Ascending aorta (tissue), 2 donors: ENCODE data around the gene ABHD17C. TPM values are rescaled to one million over a fixed set of nuclear protein-coding genes. Genes with fewer than 3 reads are reported as not detected.

Experiments
- DNase-seq, 2 donors: peaks; one replicate each; pipeline ENCODE4 v3.0.0-alpha.2; 2019; ENCODE audit warnings: low spot score in 2 of 2
- H3K27ac ChIP-seq, 2 donors: fragments of 200-600 bp; sonication (generic); one replicate each; pipeline ENCODE4 v1.5.1; 2016 to 2017; ENCODE audit warnings: mild to moderate bottlenecking in 1 of 2
- H3K27me3 ChIP-seq: fragments of 200-600 bp; sonication (generic); one replicate; pipeline ENCODE4 v1.5.1; 2017
- H3K36me3 ChIP-seq, 2 donors: fragments of 200-600 bp; sonication (generic); one replicate each; pipeline ENCODE4 v1.5.1; 2016
- H3K4me1 ChIP-seq, 2 donors: fragments of 200-600 bp; sonication (generic); one replicate each; pipeline ENCODE4 v1.5.1; 2016 to 2017; ENCODE audit warnings: mild to moderate bottlenecking in 1 of 2
- H3K4me3 ChIP-seq, 2 donors: fragments of 200-600 bp; sonication (generic); one replicate each; pipeline ENCODE4 v1.5.1; 2016 to 2017; ENCODE audit warnings: mild to moderate bottlenecking in 1 of 2
- H3K9me3 ChIP-seq, 2 donors: fragments of 200-600 bp; sonication (generic); one replicate each; pipeline ENCODE4 v1.5.1; 2016
- intact Hi-C: fragments of 100-400 bp; cut with DNase I; formaldehyde crosslinking; loops from one replicate; pipeline ENCODE4 v1.15.1; 2023
- total RNA-seq: library from RNA; depleted of rRNA; stranded (reverse); fragments of >200 nt; gene quantifications from one replicate; pipeline ENCODE4 v1.1.0, GENCODE V29; 2016
- TF ChIP-seq, protein P1 (sequence below), 3 experiments: fragments of 200-600 bp in 2 of 3; fragments of 450-650 bp in 1 of 3; sonication (generic) in 2 of 3; IDR thresholded peaks; one replicate each; pipeline ENCODE4 v1.5.1; 2016 to 2019; ENCODE audit warnings: antibody characterized with exemption in 3 of 3, mild to moderate bottlenecking in 1 of 3, moderate library complexity in 1 of 3

Gene ABHD17C
- total RNA-seq, 1 donor from 2014 or later, result 0.96 TPM

DNA sequence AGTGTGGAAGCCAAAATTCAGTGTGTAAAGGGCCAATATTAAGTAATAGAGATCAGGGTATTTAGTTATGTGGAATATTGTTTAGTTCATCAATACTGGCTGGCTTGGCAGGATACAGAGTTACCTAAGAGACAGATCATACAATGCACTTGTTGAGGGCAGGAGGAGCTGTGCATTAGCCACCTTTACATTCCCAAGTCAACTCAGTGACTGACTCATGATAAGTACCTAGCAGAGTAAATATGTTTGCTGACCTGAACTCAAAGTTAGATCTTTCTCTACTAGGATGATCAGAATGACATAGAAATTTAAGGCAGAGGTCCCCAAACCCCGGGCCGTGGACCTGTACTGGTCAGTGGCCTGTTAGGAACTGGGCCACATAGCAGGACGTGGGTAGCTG is 3.5 kb upstream of the ABHD17C start:
- no peak overlapping the region for H3K4me3 ChIP-seq
- H3K4me1 ChIP-seq, result peaks cover 0 to 7% of the 10 kb centered on the region in 2 donors
- TF ChIP-seq, protein P1, sequence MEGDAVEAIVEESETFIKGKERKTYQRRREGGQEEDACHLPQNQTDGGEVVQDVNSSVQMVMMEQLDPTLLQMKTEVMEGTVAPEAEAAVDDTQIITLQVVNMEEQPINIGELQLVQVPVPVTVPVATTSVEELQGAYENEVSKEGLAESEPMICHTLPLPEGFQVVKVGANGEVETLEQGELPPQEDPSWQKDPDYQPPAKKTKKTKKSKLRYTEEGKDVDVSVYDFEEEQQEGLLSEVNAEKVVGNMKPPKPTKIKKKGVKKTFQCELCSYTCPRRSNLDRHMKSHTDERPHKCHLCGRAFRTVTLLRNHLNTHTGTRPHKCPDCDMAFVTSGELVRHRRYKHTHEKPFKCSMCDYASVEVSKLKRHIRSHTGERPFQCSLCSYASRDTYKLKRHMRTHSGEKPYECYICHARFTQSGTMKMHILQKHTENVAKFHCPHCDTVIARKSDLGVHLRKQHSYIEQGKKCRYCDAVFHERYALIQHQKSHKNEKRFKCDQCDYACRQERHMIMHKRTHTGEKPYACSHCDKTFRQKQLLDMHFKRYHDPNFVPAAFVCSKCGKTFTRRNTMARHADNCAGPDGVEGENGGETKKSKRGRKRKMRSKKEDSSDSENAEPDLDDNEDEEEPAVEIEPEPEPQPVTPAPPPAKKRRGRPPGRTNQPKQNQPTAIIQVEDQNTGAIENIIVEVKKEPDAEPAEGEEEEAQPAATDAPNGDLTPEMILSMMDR (IDR thresholded peaks at IDR 0.05), result no peak
- no peak for DNase-seq
- intact Hi-C loops, result loop anchor here (10.0 kb wide), 2 partner anchors 517 to 1353 kb away; partner anchors contain the start of gene MEX3B
- H3K36me3 ChIP-seq, result no peaks in the 10 kb centered on the region
- H3K27ac ChIP-seq, result no peak overlapping the region
- H3K9me3 ChIP-seq, result no peaks in the 10 kb centered on the region
- no peaks in the 10 kb centered on the region for H3K27me3 ChIP-seq

DNA sequence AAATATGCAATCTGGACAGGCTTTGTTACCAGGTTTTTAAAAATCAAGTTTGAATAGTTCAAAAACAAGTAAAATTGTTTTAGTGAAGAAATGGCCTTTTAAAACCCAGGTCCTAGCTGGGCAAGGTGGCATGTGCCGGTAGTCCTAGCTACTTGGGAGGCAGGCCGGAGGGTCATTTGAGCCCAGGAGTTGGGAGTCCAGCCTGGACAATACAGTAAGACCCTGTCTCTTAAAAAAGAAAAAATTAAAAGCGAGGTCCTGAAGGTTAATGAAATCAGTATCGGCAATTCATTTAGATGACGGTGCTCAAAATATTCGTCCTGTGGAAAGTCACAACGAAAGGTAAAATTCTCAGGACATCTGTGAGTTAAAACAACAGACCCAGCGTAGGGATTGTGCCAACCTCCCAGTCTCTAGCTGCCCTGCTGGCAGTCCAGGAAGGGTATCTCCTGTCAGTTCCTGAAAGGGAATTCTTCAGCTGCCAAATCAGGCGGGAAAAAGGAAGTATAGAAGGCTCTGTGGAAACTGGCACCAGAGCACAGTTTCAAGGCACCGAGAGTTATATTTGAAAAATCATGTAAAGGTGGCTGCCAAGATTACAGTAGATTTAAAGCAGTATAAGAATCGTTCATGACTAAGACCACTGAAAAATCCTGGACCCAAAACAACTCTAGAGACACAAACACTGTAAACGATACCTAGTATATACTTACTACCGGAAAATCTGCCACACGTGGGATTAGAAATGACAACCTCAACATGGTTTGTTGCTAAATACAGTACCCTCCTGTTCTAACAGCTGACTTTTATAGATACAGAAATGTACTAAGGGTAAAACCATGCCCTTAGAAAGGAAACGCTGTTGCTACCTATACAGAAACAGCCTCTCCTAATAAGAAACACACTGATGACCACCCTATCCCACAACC is 1.2 kb upstream of the ABHD17C start:
- Histone ChIP-seq H3K36me3 (no peaks in the 10 kb centered on the region), H3K9me3 (no peaks in the 10 kb centered on the region), H3K27ac (peak overlapping the region; percentile 81 to 82), H3K27me3 (no peaks in the 10 kb centered on the region), H3K4me1 (peaks cover 0 to 10% of the 10 kb centered on the region in 2 donors), H3K4me3 (peak overlapping the region; percentile 80 to 85)
- no peak for DNase-seq
- TF ChIP-seq, protein P1 (IDR thresholded peaks at IDR 0.05), result no peak
- intact Hi-C loops, result loop anchor here (2.0 to 10.0 kb wide), 3 partner anchors 237 to 1351 kb away; partner anchors contain the start of gene MEX3B

DNA sequence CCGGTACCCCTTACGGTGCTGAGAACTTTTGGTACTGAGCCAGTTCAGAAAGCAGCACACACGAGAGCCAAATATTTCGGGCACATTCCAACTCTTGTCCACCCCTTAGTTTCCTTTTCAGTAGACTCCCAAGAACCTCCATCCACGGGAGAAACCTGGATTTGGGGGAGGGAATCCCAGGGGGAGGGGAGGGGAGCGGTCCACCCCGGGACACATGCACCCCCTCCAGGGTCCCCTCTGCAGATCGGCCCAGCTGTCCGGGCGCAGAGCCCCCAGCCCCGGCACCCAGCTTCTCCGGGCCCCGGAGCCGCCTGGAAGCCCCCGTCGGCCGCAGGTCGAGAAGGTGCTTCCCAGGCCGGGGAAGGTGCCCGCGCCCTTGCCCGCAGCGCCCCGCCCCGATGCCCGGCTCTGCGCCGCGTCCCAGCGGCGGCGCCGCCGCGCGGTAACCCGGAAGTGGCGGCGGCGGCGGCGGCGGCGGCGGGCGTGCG is 455 bp upstream of the ABHD17C start:
- intact Hi-C loops, result loop anchor here (2.0 to 10.0 kb wide), 4 partner anchors 127 to 1350 kb away; partner anchors contain the start of gene MEX3B
- DNase-seq, result no peak
- peaks cover 0 to 10% of the 10 kb centered on the region in 2 donors for H3K4me1 ChIP-seq

DNA sequence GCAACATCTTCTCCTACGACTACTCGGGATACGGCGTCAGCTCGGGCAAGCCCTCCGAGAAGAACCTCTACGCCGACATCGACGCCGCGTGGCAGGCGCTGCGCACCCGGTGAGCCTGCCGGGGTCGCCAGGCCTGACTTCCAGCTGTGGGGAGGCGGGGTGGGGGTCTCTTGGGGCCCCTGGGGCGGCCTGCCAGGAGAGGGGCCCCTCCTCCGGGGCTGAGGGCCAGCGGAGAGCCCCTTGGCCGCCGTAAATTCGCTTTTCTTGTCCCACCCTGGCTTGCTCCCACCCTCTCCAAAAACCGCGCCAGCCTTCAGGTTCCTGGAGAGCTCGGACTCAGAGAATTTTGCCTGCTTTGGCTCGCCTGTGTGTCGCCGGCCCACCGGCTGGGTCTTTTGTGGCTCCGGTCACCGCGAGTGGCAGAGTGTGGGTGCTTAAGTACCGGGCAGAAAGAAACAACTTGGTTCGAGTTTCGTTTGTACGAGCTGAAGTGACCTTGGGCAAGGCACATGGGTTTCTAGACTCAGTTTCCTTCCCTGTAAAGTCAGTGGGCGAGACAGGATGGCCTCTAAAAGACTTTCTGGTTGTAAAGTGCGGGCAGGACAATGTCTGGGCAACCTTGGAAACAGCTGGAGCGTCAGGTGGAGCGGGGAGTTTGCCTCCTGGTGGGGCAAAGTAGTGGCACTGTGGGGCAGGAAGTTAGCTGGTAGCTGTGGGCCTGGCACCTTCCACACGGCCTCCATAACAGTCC is 976 bp downstream of the ABHD17C start:
- TF ChIP-seq, protein P1 (IDR thresholded peaks at IDR 0.05), result peak in 1 of 3 experiments; percentile 17
- Histone ChIP-seq H3K4me1 (peaks cover 0 to 10% of the 10 kb centered on the region in 2 donors), H3K9me3 (no peaks in the 10 kb centered on the region), H3K4me3 (peak overlapping the region; percentile 80 to 82), H3K27ac (peak overlapping the region in 1 of 2 donors; percentile 44), H3K27me3 (no peaks in the 10 kb centered on the region), H3K36me3 (no peaks in the 10 kb centered on the region)
- DNase-seq, result no peak
- intact Hi-C loops, result loop anchor here (2.0 to 10.0 kb wide), 4 partner anchors 129 to 1349 kb away; partner anchors contain the start of gene MEX3B

More for the DNA sequence above, 455 bp upstream of the ABHD17C start:
- no peaks in the 10 kb centered on the region for H3K9me3 ChIP-seq
- TF ChIP-seq, protein P1 (IDR thresholded peaks at IDR 0.05), result no peak
- H3K4me3 ChIP-seq, result peak overlapping the region; percentile 80 to 85
- H3K36me3 ChIP-seq, result no peaks in the 10 kb centered on the region
- no peaks in the 10 kb centered on the region for H3K27me3 ChIP-seq
- H3K27ac ChIP-seq, result peak overlapping the region; percentile 81 to 82

DNA sequence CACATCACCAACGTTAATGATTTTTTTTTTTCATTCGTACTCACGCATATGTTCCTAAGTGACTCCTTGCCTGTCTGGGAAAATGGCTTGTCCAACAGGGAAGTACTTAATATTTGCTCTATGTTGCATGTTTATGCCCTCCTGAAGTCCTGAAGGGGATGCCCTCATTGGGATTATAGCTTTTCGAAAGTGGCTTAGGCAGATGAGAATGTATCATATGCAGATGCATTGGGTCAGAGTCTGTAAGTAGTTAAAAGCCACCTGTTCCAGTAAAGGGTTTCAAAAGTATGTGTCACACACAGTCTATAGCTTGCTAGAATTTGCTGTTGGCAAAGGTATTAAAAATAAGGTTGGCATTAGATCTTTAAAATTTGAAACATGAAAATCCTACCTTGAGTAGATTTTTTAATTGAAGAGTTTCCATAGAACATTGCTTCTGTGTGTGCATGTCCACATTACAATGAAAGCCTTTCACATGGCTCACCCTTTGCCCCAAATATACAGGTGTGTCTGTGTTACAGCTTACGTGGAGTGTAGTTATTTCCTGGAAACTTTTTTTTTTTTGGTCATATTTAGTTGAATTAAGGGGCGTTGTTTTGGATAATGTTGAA is 2.1 kb downstream of the ABHD17C start:
- intact Hi-C loops, result loop anchor here (5.0 to 10.0 kb wide), 3 partner anchors 130 to 1348 kb away; partner anchors contain the start of gene MEX3B
- TF ChIP-seq, protein P1 (IDR thresholded peaks at IDR 0.05), result no peak
- Histone ChIP-seq H3K27ac (no peak overlapping the region), H3K9me3 (no peaks in the 10 kb centered on the region), H3K27me3 (no peaks in the 10 kb centered on the region), H3K36me3 (no peaks in the 10 kb centered on the region), H3K4me3 (peak overlapping the region in 1 of 2 donors; percentile 80), H3K4me1 (peaks cover 0 to 10% of the 10 kb centered on the region in 2 donors)
- DNase-seq, result no peak
